Left ventricle myocardium inferior (tissue), 1 donor: ENCODE data around the gene SEC31A. TPM values are rescaled to one million over a fixed set of nuclear protein-coding genes. Genes with fewer than 3 reads are reported as not detected.

ENCODE experiments used
- DNase-seq: peaks from one replicate; pipeline ENCODE4 v3.0.0-alpha.2; 2020
- H3K27ac ChIP-seq: fragments of 200-600 bp; replicated peaks from 2 replicates; pipeline ENCODE4 v1.8.0; 2021
- H3K27me3 ChIP-seq: fragments of 200-600 bp; 2 replicates; pipeline ENCODE4 v1.8.0; 2021; ENCODE audit warnings: low read depth
- H3K36me3 ChIP-seq: fragments of 200-600 bp; 2 replicates; pipeline ENCODE4 v1.8.0; 2021
- H3K4me1 ChIP-seq: fragments of 200-600 bp; 2 replicates; pipeline ENCODE4 v1.8.0; 2021
- H3K4me3 ChIP-seq: fragments of 200-600 bp; 2 replicates; pipeline ENCODE4 v1.8.0; 2021; ENCODE audit warnings: mild to moderate bottlenecking, moderate library complexity
- H3K9me3 ChIP-seq: fragments of 200-600 bp; replicated peaks from 2 replicates; pipeline ENCODE4 v1.8.0; 2021
- CTCF ChIP-seq: fragments of 200-600 bp; IDR thresholded peaks from 2 replicates; pipeline ENCODE4 v1.8.0; 2021; ENCODE audit warnings: antibody characterized with exemption, mild to moderate bottlenecking, borderline replicate concordance
- intact Hi-C: fragments of 100-400 bp; cut with micrococcal nuclease; formaldehyde crosslinking; loops from one replicate; pipeline ENCODE4 v1.11.0; 2022
- total RNA-seq: library from RNA; stranded (reverse); fragmentation: NEBNext Ultra II Directional; extraction: Animal tissue kit (Norgen Biotek cat#: 25700); gene quantifications from one replicate; pipeline ENCODE4 v1.2.1, GENCODE V29; 2021
- donor health status: DM: no; HTN: yes; CAD: no; lungs with severe emphysema.

SEC31A gene
- total RNA-seq, 1 donor from 2014 or later, result 115 TPM

GRCh38 chr4:82801910-82802521 is 88.9 kb downstream of the SEC31A start:
- no peak for DNase-seq
- H3K4me1 ChIP-seq, result peaks cover 30% of the 10 kb centered on the region
- H3K9me3 ChIP-seq, result no peaks in the 10 kb centered on the region
- peak; percentile 38 for TF ChIP-seq CTCF
- H3K36me3 ChIP-seq, result no peaks in the 10 kb centered on the region
- intact Hi-C loops, result no loop called here
- no peak overlapping the region for H3K4me3 ChIP-seq
- no peak overlapping the region for H3K27ac ChIP-seq
- peaks cover 35% of the 10 kb centered on the region for H3K27me3 ChIP-seq

- intact Hi-C loops, result no loop called here
- H3K27ac ChIP-seq, result peak overlapping the region; percentile 48
- TF ChIP-seq CTCF, result peak; percentile 5
- peaks cover 36% of the 10 kb centered on the region for H3K27me3 ChIP-seq
- peak overlapping the region; percentile 79 for H3K4me3 ChIP-seq
- H3K9me3 ChIP-seq, result no peaks in the 10 kb centered on the region
- peaks cover 37% of the 10 kb centered on the region for H3K4me1 ChIP-seq
- DNase-seq, result no peak
- H3K36me3 ChIP-seq, result no peaks in the 10 kb centered on the region
These were observed 91.7 kb downstream of the SEC31A start for GRCh38 chr4:82799006-82799881.

GRCh38 chr4:82798168-82799005 is 92.6 kb downstream of the SEC31A start, which contains the start of gene SCD5:
Gene SCD5 (minus strand): TSS chr4:82798796. CDS start chr4:82798537, 259 bp downstream.
- Histone ChIP-seq H3K4me1 (peaks cover 37% of the 10 kb centered on the region), H3K27me3 (peaks cover 36% of the 10 kb centered on the region), H3K9me3 (no peaks in the 10 kb centered on the region), H3K27ac (peak within 1 kb of the TSS; percentile 48), H3K36me3 (no peaks in the 10 kb centered on the region), H3K4me3 (peak within 1 kb of the TSS; percentile 79)
- no peak for TF ChIP-seq CTCF
- peak; percentile 70 for DNase-seq
- intact Hi-C loops, result no loop called here

GRCh38 chr4:82797405-82798111 is 93.4 kb downstream of the SEC31A start:
- Histone ChIP-seq H3K4me1 (peaks cover 37% of the 10 kb centered on the region), H3K9me3 (no peaks in the 10 kb centered on the region), H3K27ac (peak overlapping the region; percentile 48), H3K27me3 (peaks cover 36% of the 10 kb centered on the region), H3K4me3 (peak overlapping the region; percentile 79), H3K36me3 (no peaks in the 10 kb centered on the region)
- TF ChIP-seq CTCF, result no peak
- DNase-seq, result peak; percentile 25
- intact Hi-C loops, result no loop called here

- DNase-seq, result no peak
- peak overlapping the region; percentile 79 for H3K4me3 ChIP-seq
- intact Hi-C loops, result no loop called here
- TF ChIP-seq CTCF, result no peak
- no peaks in the 10 kb centered on the region for H3K36me3 ChIP-seq
- H3K27me3 ChIP-seq, result peaks cover 36% of the 10 kb centered on the region
- H3K4me1 ChIP-seq, result peaks cover 37% of the 10 kb centered on the region
- no peaks in the 10 kb centered on the region for H3K9me3 ChIP-seq
- H3K27ac ChIP-seq, result peak overlapping the region; percentile 48
These were observed 93.9 kb downstream of the SEC31A start for GRCh38 chr4:82797040-82797404.
